ENCODE measurements around the gene DEFB131B. TPM values are rescaled to one million over a fixed set of nuclear protein-coding genes. Genes with fewer than 3 reads are reported as not detected.
"Not testable (repeated sequence)": the region's sequence is repeated elsewhere in the genome, so short reads cannot be mapped to it uniquely, and the experiment has no call there.

Gene DEFB131B, protein sequence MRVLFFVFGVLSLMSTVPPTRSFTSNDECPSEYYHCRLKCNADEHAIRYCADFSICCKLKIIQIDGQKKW
- total RNA-seq (not detected), polyA plus RNA-seq (not detected)
- long read RNA-seq, donor 1 = 0 reads
- long read RNA-seq, donor 2 = 0 reads
- long read RNA-seq, donor 3 = 0 reads
- long read RNA-seq, donor 4 = 0 reads
- long read RNA-seq, donor 5 = 0 reads

DNA sequence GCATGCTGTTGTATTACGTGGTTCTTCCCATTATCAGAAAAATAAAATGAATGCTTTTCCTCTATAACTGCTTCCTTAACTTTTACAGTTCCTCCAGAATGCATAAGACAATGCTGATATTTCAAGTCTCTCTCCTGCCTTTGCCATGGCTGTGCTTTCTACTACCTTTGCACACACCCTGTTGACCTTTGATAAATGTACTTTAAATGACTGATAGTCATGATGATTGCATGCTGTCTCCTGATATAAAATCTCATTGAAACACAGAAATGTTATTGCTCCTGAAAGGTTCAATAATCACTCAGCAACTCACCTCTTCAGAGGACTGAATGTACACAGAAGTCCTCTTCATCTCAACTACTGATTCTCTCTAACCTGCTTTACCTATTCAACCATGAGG is at the start of gene DEFB131B:
Gene DEFB131B (plus strand): TSS at position 395 of the 400 bp plus-strand sequence. CDS start 0 bp downstream, at position 395.
- 93 to 95% methylated on average over 1 of the region's 1 CpG for WGBS, 2 donors
- not testable (repeated sequence) for H3K27me3 ChIP-seq (ENCODE audit: control insufficient read depth in 3 of 3, insufficient read depth in 3 of 3, low read length in 2 of 3); H3K4me1 ChIP-seq (ENCODE audit: control insufficient read depth in 5 of 5, insufficient read depth in 5 of 5, low read length in 5 of 5); H3K9me3 ChIP-seq (ENCODE audit: control insufficient read depth in 4 of 4, insufficient read depth in 3 of 4, low read length in 3 of 4); ATAC-seq (ENCODE audit: insufficient read depth, low FRiP score); H3K4me3 ChIP-seq; DNase-seq; H3K27ac ChIP-seq (ENCODE audit: low read depth in 1 of 2, low read length in 1 of 2); H3K9ac ChIP-seq (ENCODE audit: insufficient read depth in 1 of 2, low read length in 2 of 2); H3K36me3 ChIP-seq (ENCODE audit: control insufficient read depth in 4 of 4, insufficient read depth in 4 of 4, low read length in 4 of 4)

- H3K36me3 ChIP-seq (ENCODE audit: control insufficient read depth in 4 of 4, insufficient read depth in 4 of 4, low read length in 4 of 4); H3K4me3 ChIP-seq; H3K9me3 ChIP-seq (ENCODE audit: control insufficient read depth in 4 of 4, insufficient read depth in 3 of 4, low read length in 3 of 4); H3K27me3 ChIP-seq (ENCODE audit: control insufficient read depth in 3 of 3, insufficient read depth in 3 of 3, low read length in 2 of 3); H3K27ac ChIP-seq (ENCODE audit: low read depth in 1 of 2, low read length in 1 of 2); ATAC-seq (ENCODE audit: insufficient read depth, low FRiP score); H3K4me1 ChIP-seq (ENCODE audit: control insufficient read depth in 5 of 5, insufficient read depth in 5 of 5, low read length in 5 of 5); DNase-seq; H3K9ac ChIP-seq (ENCODE audit: insufficient read depth in 1 of 2, low read length in 2 of 2): not testable (repeated sequence)
- WGBS, 2 donors = 88 to 95% methylated on average over 3 of the region's 3 CpGs
Measured at GRCh38 chr11:71829247-71829646, 49.0 kb upstream of the DEFB131B start.

DNA sequence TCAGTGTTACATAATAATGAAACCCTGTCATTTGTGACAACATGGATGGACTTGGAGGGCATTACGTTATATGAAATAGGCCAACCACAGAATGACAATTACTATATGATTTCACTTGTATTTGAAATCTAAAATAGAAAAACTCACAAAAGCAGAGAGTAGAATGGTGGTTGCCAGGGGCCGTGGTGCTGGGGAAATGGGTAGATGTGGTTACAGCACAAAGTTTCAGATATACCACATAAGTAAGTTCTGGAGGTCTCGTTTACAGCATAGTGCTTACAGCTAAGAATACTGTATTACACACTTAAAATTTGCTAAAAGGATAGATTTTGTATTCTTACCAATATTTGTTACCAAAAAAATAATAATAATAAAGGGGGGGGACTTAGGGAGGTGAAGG is 48.6 kb upstream of the DEFB131B start:
- not testable (repeated sequence) for H3K9me3 ChIP-seq (ENCODE audit: control insufficient read depth in 4 of 4, insufficient read depth in 3 of 4, low read length in 3 of 4); DNase-seq; H3K9ac ChIP-seq (ENCODE audit: insufficient read depth in 1 of 2, low read length in 2 of 2); H3K4me1 ChIP-seq (ENCODE audit: control insufficient read depth in 5 of 5, insufficient read depth in 5 of 5, low read length in 5 of 5); ATAC-seq (ENCODE audit: insufficient read depth, low FRiP score); H3K27ac ChIP-seq (ENCODE audit: low read depth in 1 of 2, low read length in 1 of 2); H3K4me3 ChIP-seq; H3K36me3 ChIP-seq (ENCODE audit: control insufficient read depth in 4 of 4, insufficient read depth in 4 of 4, low read length in 4 of 4); H3K27me3 ChIP-seq (ENCODE audit: control insufficient read depth in 3 of 3, insufficient read depth in 3 of 3, low read length in 2 of 3)
- WGBS, 2 donors = 88 to 91% methylated on average over 3 of the region's 3 CpGs

DNA sequence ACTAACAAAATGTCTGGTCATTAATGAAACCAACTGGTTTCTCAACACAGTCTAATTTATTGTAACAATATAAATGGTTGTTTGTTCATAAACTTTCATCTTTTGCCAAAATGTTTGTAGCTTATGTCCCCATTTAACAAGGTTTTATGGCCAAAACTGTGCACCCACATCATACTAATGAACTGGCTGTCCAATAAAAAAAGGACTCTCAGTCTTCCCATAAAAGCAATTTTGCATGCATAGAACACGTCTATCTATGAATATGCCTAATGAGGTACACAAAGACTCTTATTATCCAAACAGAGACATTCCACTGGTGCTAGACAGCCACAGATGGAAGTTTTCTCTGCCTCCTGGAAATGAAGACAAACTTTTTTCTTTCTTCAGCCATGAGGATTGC is 45.4 kb upstream of the DEFB131B start, which contains the start of gene DEFB108B:
Gene DEFB108B (plus strand): TSS at position 390 of the 400 bp plus-strand sequence. CDS start 0 bp downstream, at position 390.
- not testable (repeated sequence) for H3K9ac ChIP-seq (ENCODE audit: insufficient read depth in 1 of 2, low read length in 2 of 2); ATAC-seq (ENCODE audit: insufficient read depth, low FRiP score); H3K36me3 ChIP-seq (ENCODE audit: control insufficient read depth in 4 of 4, insufficient read depth in 4 of 4, low read length in 4 of 4); H3K4me1 ChIP-seq (ENCODE audit: control insufficient read depth in 5 of 5, insufficient read depth in 5 of 5, low read length in 5 of 5); H3K4me3 ChIP-seq; H3K9me3 ChIP-seq (ENCODE audit: control insufficient read depth in 4 of 4, insufficient read depth in 3 of 4, low read length in 3 of 4); H3K27me3 ChIP-seq (ENCODE audit: control insufficient read depth in 3 of 3, insufficient read depth in 3 of 3, low read length in 2 of 3); H3K27ac ChIP-seq (ENCODE audit: low read depth in 1 of 2, low read length in 1 of 2)
- peak in 2 of 3 donors; percentile 25 to 92 for DNase-seq
- 0% methylated on average over 1 of the region's 1 CpG for WGBS, 2 donors

GRCh38 chr11:71842720-71843119 is 35.5 kb upstream of the DEFB131B start:
- H3K9me3 ChIP-seq (ENCODE audit: control insufficient read depth in 4 of 4, insufficient read depth in 3 of 4, low read length in 3 of 4); H3K27ac ChIP-seq (ENCODE audit: low read depth in 1 of 2, low read length in 1 of 2); DNase-seq; H3K27me3 ChIP-seq (ENCODE audit: control insufficient read depth in 3 of 3, insufficient read depth in 3 of 3, low read length in 2 of 3); ATAC-seq (ENCODE audit: insufficient read depth, low FRiP score); H3K36me3 ChIP-seq (ENCODE audit: control insufficient read depth in 4 of 4, insufficient read depth in 4 of 4, low read length in 4 of 4); H3K9ac ChIP-seq (ENCODE audit: insufficient read depth in 1 of 2, low read length in 2 of 2); H3K4me1 ChIP-seq (ENCODE audit: control insufficient read depth in 5 of 5, insufficient read depth in 5 of 5, low read length in 5 of 5); H3K4me3 ChIP-seq: not testable (repeated sequence)
- WGBS, 2 donors = 82 to 91% methylated on average over 6 of the region's 6 CpGs

GRCh38 chr11:71843355-71843754 is 34.9 kb upstream of the DEFB131B start:
- not testable (repeated sequence) for H3K4me1 ChIP-seq (ENCODE audit: control insufficient read depth in 5 of 5, insufficient read depth in 5 of 5, low read length in 5 of 5); H3K27ac ChIP-seq (ENCODE audit: low read depth in 1 of 2, low read length in 1 of 2); H3K9me3 ChIP-seq (ENCODE audit: control insufficient read depth in 4 of 4, insufficient read depth in 3 of 4, low read length in 3 of 4); ATAC-seq (ENCODE audit: insufficient read depth, low FRiP score); H3K27me3 ChIP-seq (ENCODE audit: control insufficient read depth in 3 of 3, insufficient read depth in 3 of 3, low read length in 2 of 3); H3K36me3 ChIP-seq (ENCODE audit: control insufficient read depth in 4 of 4, insufficient read depth in 4 of 4, low read length in 4 of 4); H3K9ac ChIP-seq (ENCODE audit: insufficient read depth in 1 of 2, low read length in 2 of 2); DNase-seq; H3K4me3 ChIP-seq
- 94 to 95% methylated on average over 4 of the region's 4 CpGs for WGBS, 2 donors
